Tibial nerve (tissue), 3 donors: Measurements from ENCODE around the gene NUP214.

ENCODE experiments used
- CTCF ChIP-seq, 5 experiments: fragments of 200-600 bp in 3 of 5; fragments of 450-650 bp in 2 of 5; sonication (generic) in 3 of 5; IDR thresholded peaks; one replicate each; pipeline ENCODE4 v1.5.1; 2016 to 2019; ENCODE audit warnings: antibody characterized with exemption in 5 of 5, mild to moderate bottlenecking in 3 of 5, moderate library complexity in 2 of 5
- POLR2A ChIP-seq, 2 donors: fragments of 450-650 bp; IDR thresholded peaks; one replicate each; pipeline ENCODE4 v1.6.1; 2017; ENCODE audit warnings: antibody characterized with exemption in 2 of 2, mild to moderate bottlenecking in 2 of 2, moderate library complexity in 2 of 2

- TF ChIP-seq CTCF (IDR thresholded peaks at IDR 0.05) (no peak), POLR2A (IDR thresholded peaks at IDR 0.05) (no peak)
Measured at GRCh38 chr9:131201856-131202255, 76.5 kb downstream of the NUP214 start.
